Activated CD4-positive, alpha-beta T cell treated with anti-CD3 and anti-CD28 coated beads for 24 hours (primary cell): Measurements from ENCODE around the gene TMEM263.
"Not testable (repeated sequence)": the region's sequence is repeated elsewhere in the genome, so short reads cannot be mapped to it uniquely, and the experiment has no call there.

Experiments
- DNase-seq, 2 donors: peaks; one replicate each; pipeline ENCODE4 v3.0.0-alpha.2; 2020; ENCODE audit warnings: low read depth in 2 of 2

Gene TMEM263

DNA sequence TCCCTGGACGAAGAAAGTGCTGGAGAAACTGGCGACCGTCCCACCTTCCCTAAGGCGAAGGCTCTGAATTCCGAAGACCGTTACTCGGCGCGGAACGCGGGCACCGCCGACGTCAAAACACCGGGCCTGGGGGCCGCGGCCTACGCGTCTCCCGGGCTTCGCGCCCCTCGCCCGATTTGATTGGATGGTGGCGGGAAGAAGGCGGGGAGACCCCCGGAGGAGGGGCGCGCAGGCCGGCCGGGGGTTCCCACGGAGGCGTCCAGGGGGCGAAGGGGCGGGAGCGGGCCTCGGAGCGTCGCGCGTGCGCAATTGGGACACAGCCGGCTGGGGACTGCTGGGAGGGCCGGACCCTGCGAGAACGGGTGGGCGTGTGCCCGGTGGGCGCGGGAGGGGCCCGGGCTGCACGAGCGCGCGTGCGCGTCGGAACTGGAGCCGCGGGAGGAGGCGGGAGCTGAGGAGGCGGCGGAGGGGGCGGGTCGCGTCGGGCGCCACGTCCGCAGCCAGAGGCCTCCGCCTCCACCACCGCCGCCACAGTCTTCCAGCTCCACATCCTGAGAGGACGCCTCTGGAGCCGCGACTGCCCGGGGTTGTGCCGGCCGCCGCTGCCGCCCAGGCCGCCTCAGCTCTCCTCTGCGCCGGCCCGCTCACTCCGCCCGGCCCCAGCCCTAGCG is at the start of gene TMEM263:
TSS of gene TMEM263 (plus strand) at position 531 of the 671 bp plus-strand sequence. CDS start 11,210 bp downstream, outside the sequence.
- DNase-seq: peak; percentile 77 to 82

DNA sequence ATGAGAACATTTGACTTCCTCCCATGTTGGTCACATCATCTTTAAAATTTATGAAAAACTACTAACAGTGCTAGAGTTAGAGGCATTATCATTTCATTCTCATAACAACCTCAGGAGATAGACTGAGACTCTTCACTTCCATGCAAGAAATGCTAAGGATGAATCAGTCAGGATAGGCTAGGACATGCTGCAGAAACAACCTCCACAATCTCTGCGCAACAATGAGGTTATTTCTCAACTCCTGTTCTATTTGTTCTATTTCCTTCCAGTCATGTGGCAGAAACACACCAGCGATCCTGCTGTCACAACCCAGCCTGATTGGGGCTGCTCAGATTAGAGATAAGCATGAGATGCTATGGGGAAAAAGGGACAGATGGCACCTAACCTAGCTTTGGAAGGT is 49.0 kb upstream of the TMEM263 start:
- no peak for DNase-seq

DNA sequence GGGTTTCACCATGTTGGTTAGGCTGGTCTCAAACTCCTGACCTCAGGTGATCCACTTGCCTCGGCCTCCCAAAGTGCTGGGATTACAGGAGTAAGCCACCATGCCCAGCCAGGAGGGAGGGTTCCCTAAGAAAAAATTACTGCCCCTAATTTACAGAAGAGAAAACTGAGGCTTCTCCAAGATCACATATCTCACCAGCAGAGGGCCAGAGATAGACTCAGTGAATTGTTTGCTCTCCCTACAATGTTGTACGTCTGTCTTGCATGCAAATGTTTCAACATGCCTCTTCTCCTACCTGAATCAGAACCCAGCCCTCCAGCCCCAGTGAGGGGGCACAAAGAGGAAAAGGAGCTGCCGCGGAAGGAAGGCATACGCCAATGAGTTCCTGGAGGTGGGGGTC is 48.3 kb upstream of the TMEM263 start:
- no peak for DNase-seq

DNA sequence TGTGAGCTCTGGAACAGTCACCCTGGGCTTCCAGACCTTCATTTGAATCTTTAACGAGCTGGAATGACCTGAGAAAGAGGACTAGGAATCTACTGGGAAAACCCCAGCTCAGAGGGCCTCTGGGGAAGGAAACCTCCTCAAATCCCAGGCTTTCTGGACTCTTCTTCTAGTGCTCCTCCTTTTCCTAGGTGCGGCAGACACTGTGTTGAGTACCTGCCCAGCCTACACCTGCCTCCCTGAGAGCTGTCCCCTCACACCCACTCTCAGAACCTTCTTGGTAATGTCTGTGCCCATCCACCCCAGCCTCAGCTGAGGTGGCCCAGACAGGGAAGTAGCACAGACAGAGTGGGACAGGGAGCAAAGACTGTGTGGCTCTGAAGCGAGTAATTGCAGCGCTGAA is 47.9 kb upstream of the TMEM263 start:
- no peak for DNase-seq

DNA sequence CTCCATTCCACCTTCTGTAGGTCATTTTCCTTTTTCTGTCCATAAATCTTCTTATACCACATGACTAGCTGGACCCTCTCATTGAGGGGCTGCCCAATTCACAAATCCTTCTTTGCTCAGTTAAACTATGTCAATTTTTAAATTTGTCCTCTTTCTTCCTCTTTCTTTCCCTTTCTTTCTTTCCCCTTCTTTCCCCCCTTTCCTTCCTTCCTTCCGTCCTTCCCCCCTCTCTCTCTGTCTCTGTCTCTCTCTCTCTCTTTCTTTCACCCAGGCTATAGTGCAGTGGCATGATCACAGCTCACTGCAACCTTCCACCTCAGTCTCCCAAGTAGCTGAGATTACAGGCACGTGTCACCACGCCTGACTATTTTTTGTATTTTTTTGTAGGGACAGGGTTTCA is 47.1 kb upstream of the TMEM263 start:
- DNase-seq: no peak

DNA sequence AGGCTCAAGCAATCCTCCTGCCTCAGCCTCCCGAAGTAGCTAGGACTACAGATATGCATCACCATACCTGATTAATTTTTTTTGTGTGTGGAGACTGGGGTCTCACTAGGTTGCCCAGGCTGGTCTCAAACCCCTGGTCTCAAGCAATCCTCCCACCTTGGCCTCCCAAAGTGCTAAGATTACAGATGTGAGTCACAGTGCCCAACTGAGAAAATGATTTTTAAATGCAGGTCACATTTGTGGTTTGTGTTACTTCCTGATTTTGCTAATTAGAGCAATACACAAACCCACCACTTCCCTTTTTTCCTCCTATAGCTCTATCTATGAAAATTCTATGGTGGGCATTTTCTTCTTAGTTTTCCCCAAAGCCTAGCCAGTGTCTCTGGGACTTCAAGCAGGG is 45.5 kb upstream of the TMEM263 start:
- no peak for DNase-seq

DNA sequence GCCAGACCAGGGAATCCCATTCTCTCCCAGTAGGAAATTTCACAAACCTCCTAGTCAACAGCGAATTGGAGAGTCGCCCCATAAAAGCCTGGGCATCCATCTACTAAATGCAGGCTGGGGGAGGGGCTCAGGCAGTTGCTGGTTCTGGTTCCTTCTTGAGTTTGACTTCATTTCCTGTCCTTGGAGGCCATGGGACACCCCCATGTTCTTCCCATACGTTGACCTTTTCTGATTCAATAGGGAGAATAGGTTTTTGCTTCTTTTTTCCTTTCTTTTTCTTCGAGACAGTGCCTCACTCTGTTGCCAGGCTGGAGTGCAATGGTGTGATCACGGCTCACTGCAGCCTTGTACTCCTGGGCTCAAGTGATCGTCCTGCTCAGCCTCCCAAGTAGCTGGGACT is 44.1 kb upstream of the TMEM263 start:
- no peak for DNase-seq

DNA sequence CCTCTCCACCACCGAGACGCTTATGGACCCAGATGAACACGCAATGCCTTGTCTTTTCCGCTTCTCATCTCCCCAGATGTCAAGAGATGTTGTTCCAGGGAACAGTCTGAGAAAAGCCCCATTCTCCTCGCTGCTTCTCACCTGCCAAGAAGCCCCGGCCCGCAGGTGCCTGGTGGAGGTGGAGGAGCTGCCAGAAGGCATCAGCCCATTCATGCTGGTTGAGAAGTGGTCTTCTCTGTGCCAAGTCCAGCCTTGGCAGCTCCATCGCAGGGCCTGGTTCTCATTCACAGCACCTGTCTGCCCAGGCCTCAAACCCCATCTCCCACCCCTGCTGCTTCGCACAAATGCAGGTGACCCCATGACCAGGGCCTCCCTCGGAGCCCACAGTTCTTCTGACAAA is 42.3 kb upstream of the TMEM263 start:
- DNase-seq: no peak

DNA sequence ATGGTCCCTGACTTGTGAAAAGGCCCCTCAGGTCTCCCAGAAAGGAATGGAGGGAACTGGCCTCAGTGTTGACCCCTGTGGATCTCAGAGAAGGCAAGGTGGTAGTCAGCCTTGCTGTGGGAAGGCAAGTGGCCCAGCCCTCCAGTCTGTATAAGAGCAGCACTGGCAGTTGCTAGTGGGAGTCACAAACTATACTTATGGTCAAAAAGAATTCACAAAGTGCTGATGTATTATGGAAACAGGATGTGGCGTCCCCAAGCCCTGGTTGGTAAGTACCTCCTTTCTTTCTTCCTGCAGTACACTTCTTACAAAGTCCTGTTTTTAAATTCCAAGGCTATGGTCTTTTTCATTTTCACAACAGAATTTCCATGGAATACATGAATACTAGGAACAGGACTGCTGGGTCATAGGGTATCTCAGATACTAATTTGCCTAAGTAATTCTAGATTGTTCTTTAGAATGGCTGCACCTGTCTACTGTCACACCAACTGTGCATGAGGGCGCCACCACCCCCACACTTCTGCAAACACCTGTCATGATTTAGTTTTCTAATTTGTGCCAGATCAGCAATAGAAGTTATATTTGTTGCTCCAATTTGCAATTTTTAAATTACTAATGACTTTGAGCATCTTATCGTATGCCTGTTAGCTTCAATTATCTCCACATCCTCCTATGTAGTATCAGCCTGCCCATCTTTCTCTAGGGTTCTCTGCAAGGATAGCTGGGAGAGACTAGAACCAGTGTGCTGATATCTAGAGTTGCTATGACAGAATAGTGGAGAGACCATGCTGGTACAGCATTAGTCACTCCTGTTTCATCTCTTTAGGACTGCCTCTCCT is 40.7 kb upstream of the TMEM263 start:
- no peak for DNase-seq

DNA sequence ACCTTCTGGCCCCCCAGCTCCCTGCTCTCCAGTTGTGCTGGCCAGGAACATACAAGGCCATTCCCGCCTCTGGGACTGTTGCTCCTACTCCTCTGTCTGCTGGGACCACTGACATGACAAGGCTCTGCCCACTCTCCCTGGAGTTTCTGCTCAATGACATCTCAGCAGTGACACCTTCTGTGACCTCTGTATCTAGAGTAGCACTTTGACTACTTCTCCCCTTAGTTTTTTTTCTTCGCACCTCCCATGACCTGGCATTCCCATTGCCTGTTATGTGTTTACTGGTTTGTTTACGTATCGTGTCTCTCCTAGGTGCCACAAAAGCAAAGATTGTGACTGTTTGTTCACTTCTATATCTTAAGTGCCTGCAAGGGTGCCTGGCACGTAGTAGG is 40.1 kb upstream of the TMEM263 start:
- DNase-seq: no peak

DNA sequence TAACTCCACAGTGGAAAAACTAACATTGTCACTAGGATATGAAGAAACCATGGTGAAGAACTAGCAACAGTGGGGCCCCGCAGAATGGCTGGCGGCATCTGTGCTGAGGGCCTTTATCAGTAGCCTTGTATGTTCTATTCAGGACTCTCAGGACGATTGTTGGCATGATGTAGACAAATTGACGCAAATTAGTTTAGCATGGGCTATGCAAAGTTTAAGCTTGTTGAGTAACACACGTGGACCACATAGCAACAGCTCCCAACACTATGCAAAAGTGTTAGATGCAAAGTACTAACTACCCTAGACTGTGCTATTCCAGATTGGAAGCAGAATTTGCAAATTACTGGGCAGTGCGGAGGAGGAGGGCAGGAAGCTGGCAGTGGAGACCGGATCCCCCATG is 38.2 kb upstream of the TMEM263 start:
- no peak for DNase-seq

DNA sequence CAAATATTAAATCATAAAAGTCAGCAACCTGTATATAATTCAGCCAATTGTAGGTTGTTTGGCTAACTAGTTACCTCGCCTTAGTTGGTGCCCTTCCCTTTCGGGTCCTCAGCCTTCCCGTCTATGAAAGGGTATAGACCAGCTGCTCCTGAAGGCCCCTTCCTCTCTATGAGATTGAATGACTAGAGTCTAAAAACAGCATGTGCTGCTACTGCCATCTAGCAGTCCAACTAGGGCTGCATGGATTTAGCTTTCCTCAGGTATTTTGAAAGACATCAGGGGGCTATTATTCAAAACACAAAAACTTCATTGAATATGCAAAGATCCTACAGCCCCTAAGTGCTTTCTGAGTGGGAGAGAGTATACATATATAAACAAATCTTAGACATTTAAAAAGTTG is 37.0 kb upstream of the TMEM263 start:
- DNase-seq: no peak

DNA sequence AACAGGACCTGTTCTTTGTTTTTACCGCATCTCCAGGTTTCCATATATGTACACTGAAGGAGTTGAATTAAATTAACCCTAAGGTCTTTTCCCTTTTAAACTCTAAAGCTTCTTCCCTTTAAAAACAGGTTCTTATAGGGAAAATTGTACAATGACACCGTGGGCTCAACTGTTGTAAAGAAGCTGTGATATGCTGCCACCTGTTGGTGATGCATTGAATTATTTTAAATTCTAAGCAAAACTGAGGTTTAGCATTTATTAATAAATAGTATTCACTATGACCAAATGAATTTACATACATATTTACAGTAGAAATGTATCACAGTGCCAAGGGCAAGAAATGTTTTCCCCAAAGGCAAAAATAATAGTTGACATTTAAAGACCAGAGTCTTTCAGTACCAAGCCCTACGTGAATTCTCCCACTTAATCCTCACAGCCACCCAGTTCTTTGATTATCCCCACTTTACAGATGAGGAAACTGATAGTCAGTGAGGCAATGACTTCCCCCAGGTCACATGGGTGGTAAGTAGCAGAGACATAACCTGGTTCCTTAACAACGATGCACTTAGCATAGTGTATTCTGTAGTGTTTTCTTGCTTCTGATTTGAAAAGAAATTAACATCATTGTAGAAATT is 35.7 kb upstream of the TMEM263 start:
- peak in 1 of 2 donors; percentile 15 for DNase-seq

DNA sequence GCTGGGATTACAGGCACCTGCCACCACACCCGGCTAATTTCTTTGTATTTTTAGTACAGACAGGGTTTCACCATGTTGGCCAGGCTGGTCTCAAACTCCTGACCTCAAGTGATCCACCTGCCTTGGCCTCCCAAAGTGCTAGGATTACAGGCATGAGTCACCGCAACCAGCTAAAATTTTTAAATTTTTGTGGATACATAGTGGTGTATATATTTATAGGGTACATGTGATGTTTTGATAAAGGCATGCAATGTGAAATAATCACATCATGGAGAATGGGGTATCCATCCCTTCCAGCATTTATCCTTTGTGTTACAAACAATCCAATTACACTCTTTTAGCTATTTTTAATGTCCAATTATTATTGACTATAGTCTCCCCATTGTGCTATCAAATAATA is 33.7 kb upstream of the TMEM263 start:
- not testable (repeated sequence) for DNase-seq

DNA sequence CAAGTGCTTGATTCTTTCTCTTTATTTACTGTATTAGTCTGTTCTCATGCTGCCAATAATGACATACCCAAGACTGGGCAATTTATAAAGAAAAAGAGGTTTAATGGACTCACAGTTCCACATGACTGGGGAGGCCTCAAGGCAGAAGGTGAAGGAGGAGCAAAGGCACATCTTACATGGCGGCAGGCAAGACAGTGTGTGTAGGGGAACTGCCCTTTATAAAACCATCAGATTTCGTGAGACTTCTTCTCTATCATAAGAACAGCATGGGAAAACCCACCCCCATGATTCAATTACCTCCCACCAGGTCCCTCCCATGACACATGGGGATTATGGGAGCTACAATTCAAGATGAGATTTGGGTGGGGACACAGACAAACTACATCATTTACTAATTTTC is 32.1 kb upstream of the TMEM263 start:
- not testable (repeated sequence) for DNase-seq

DNA sequence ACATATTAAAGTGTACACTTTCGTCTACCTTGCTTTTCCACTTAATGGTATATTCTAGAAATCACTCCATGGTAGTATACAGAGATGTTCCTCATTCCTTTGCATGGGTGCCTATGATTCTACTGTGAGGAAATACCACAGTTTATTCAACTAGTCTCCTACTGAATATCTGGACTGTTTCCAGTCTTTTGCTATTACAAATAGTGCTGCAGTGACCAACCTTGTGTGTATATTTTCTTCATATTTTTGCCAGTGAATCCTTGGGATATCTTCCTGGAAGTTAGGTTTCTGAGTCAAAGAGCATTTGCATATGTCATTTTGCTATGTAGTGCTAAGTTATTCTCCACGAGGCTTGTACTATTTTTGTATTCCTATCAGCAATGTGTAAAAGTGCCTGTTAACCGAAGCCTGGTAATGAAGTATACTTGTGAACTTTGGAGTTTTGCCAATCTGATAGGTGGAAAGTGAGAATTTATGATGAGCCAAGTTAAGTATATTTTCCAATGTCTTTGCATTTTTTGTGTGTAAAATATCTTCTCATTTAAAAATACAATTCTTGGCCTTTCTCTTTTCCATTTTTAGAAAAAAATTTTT is 31.3 kb upstream of the TMEM263 start:
- no peak for DNase-seq

DNA sequence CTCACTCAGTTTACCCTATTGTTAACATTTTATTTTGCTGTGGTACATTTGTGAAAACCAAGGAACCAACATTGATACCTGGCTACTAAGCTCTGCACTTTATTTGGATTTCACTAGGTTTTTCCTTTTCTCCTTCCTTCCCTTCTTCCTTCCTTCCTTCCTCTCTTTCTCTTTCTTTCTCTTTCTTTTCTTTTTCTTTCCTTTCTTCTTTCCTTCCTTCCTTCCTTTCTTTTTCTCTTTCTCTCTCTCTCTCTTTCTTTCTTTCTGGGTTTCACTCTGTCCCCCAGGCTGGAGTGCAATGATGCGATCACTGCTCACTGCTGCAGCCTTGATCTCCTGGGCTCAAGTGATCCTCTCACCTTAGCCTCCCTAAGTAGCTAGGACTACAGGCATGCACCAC is 29.1 kb upstream of the TMEM263 start:
- no peak for DNase-seq

DNA sequence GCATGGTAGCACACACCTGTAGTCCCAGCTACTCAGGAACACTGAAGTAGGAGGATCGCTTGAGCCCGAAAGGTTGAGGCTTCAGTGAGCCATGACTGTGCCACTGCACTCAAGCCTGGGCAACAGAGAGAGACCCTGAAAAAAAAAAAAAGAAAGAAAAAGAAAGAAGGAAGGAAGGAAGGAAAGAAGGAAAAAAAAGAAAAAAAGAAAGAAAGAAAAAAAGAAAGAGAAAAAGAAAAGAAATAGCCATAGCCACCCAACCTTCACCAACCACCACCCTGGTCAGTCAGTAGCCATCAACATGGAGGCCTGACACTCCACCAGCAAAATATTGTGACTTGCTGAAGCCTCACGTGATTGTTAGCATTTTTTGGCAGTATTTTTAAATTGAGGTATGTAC is 21.4 kb upstream of the TMEM263 start:
- no peak for DNase-seq

DNA sequence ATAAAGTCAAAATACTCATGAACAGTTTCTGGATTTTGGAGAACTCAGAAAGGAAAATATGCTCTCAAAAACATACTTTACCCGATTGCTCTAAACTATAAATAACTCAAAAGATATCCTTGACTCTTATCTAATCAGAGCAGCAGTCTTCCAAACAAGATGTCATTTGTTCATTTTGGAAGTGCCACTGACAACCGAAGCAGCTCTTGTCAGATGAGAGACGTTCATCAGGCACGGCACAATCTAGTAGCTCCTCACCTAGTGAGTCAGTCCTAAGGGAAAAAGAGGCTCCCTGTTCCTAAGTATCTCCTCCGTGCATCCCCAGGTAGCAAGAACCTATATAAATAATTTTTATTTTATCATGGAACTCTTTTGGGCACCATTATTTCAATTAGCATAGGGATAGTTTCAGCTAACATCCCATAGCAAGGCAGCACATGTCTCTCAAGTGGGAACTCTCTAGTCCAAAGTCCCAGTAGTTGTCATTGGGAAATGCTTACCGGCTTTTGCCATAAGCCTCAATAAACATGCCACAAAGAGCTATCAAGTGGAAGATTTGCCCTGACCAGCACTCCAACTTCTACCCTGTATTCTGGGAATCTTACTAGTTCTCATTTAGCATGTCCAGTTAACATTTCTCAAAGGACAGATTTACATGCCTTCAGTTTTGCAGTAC is 14.1 kb upstream of the TMEM263 start:
- DNase-seq: no peak

DNA sequence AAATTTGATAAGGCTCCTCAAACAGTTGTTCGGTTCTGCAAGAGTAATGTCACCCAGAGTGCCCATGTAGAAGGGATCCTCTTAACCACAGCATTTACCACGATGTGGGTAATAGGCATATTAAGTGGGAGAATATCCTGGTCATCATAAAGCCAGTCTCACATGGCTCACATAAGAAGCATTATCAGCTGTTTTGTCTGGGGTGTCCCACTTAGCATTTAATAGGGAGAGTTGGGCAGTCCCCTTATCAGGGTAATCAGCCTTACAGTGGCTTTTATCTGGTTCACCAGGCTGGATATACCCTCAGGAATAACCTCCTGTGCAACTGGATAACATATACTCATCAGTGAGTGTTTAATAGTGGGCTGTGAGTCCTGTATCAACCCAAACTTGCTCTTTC is 12.9 kb upstream of the TMEM263 start:
- no peak for DNase-seq

DNA sequence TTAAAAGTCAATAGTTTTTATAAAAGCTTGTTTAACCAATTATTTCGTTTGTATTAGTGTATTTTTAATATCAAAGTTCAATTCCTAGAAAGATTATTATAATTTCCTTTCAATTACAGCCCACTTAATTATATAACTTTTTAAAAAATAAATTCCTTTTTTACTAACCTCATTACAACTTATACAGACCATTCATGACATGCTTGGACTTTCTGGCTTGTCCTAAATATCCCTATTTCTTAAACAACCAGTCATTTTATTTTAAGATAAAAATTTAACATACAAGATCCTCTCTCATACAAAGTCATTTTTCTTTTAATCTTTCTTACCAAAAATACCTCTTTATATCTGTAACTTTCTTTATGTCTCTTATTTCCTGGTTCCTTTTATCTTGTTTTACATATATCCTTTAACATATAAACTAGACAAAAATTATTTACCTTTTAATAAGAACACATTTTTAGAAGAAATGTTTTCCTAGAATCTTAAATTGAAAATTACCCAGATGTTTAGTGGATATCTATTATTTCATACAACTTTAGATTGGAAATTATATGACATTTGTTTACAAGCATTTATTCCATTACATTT is 10.4 kb upstream of the TMEM263 start:
- DNase-seq: no peak

DNA sequence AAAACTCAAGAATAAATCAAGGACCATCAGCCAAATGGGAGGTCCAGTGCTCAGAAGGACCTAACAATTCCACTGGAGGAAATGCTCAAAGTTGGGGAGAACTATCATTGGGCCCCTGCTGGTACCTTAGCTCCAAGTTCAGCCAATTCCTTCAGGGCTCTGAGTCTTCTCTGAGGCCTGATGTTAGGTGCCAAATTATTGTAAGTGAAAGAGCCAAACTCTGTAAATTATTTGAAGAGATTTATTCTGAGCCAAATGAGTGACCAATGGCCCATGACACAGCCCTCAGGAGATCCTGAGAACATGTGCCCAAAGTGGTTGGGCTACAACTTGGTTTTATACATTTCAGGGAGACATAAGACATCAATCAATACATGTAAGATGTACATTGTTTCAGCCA is 8.2 kb upstream of the TMEM263 start:
- DNase-seq: no peak
